ENCODE measurements around the gene TANGO2.

The TANGO2 gene

DNA sequence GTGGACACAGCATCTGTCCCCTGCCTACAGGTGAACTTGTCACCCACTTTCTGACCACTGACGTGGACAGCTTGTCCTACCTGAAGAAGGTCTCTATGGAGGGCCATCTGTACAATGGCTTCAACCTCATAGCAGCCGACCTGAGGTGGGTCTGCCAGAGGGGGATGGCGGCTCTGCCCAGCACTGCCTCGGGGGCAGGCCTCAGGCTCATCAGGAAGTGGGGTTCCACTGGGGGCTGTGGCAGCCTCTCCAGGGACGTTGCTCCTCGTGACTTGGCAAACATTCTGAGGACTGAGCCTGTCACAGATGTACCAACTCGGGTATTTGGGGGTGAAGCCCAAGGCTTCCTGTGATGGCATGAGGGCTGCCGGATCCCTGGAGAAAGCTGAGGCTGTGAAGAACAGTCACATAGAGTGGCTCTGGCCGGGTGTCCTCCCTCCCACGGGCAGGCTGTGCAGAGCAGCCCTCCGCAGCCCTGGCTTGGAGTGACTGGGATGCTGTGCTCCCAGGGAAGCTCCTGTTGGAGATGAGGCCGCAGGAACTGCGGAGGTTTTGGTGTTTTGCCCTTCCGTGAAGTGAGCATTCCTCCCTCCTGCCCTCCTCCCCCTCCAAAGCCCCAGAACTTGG, 32.6 kb downstream of the TANGO2 start:
- Histone ChIP-seq H3K4me2 (ENCODE audit: low read length, poor library complexity, severe bottlenecking) (no peak overlapping the region), H3K9me3 (ENCODE audit: control insufficient read depth, low read length) (no peaks in the 10 kb centered on the region), H4K8ac (ENCODE audit: low read length) (no peak overlapping the region), H3K36me3 (ENCODE audit: control insufficient read depth in 1 of 2, insufficient read depth in 2 of 2, low read depth in 1 of 2, low read length in 2 of 2) (peaks cover 65 to 69% of the 10 kb centered on the region in 2 experiments), H3K4me1 (ENCODE audit: control insufficient read depth, insufficient read depth, low read depth, low read length) (no peaks in the 10 kb centered on the region), H3K79me1 (replicated peaks; ENCODE audit: low read length, poor library complexity, severe bottlenecking) (peaks cover 17% of the 10 kb centered on the region), H3K4me3 (ENCODE audit: insufficient read depth in 1 of 2, low read depth in 1 of 2, low read length in 2 of 2) (no peak overlapping the region), H2AFZ (ENCODE audit: low read depth, low read length) (no peak overlapping the region), H3K14ac (ENCODE audit: low read length in 2 of 2) (no peak overlapping the region), H2BK12ac (ENCODE audit: low read length in 2 of 2) (no peak overlapping the region), H2AK5ac (ENCODE audit: low read length, severe bottlenecking) (no peak overlapping the region), H3K18ac (ENCODE audit: low read depth in 1 of 2, low read length in 2 of 2) (no peak overlapping the region), H4K91ac (ENCODE audit: low read length) (no peak overlapping the region), H3K27ac (ENCODE audit: low read length, poor library complexity, severe bottlenecking) (no peak overlapping the region), H3K4ac (ENCODE audit: low read depth in 1 of 2, low read length in 2 of 2) (no peak overlapping the region), H3K27me3 (ENCODE audit: control insufficient read depth in 1 of 2, insufficient read depth in 1 of 2, low read length in 2 of 2) (no peaks in the 10 kb centered on the region), H3K9ac (ENCODE audit: low read length) (no peak overlapping the region), H2BK5ac (ENCODE audit: low read depth, low read length, poor library complexity, severe bottlenecking) (no peak overlapping the region), H2BK120ac (ENCODE audit: low read depth, low read length) (no peak overlapping the region), H3K23ac (ENCODE audit: low read length in 2 of 2) (no peak overlapping the region), H2BK15ac (ENCODE audit: low read depth, poor library complexity, severe bottlenecking) (no peak overlapping the region)
- no peak for DNase-seq
- WGBS = 94% methylated on average over 14 of the region's 14 CpGs

DNA sequence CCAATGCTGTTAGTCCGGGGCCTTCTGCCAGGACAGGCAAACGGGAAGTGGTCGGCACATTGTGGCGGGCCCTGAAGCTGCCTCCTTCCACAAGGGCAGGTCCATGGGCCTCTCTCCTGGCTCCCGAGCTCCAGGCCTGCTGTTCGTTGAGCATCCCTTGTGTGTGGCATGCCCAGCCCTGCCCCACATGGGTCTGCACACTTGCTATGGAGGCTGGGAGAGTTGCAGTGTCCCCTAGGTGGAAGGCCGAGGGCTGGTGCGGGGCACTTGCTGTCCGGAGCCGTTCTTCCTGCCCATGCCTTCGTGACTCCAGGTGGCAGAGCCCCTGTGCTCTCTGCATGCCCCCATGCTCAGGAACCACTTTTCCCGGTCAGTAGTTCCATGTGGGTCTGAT, 33.1 kb downstream of the TANGO2 start:
- Histone ChIP-seq H4K91ac (ENCODE audit: low read length) (no peak overlapping the region), H3K4ac (ENCODE audit: low read depth in 1 of 2, low read length in 2 of 2) (no peak overlapping the region), H3K9me3 (ENCODE audit: control insufficient read depth, low read length) (no peaks in the 10 kb centered on the region), H3K18ac (ENCODE audit: low read depth in 1 of 2, low read length in 2 of 2) (no peak overlapping the region), H4K8ac (ENCODE audit: low read length) (no peak overlapping the region), H3K23ac (ENCODE audit: low read length in 2 of 2) (no peak overlapping the region), H2BK5ac (ENCODE audit: low read depth, low read length, poor library complexity, severe bottlenecking) (no peak overlapping the region), H2AFZ (ENCODE audit: low read depth, low read length) (no peak overlapping the region), H3K36me3 (ENCODE audit: control insufficient read depth in 1 of 2, insufficient read depth in 2 of 2, low read depth in 1 of 2, low read length in 2 of 2) (peaks cover 65 to 70% of the 10 kb centered on the region in 2 experiments), H3K27ac (ENCODE audit: low read length, poor library complexity, severe bottlenecking) (no peak overlapping the region), H2BK12ac (ENCODE audit: low read length in 2 of 2) (no peak overlapping the region), H3K14ac (ENCODE audit: low read length in 2 of 2) (no peak overlapping the region), H3K4me1 (ENCODE audit: control insufficient read depth, insufficient read depth, low read depth, low read length) (no peaks in the 10 kb centered on the region), H3K9ac (ENCODE audit: low read length) (no peak overlapping the region), H3K4me2 (ENCODE audit: low read length, poor library complexity, severe bottlenecking) (no peak overlapping the region), H2BK15ac (ENCODE audit: low read depth, poor library complexity, severe bottlenecking) (no peak overlapping the region), H3K27me3 (ENCODE audit: control insufficient read depth in 1 of 2, insufficient read depth in 1 of 2, low read length in 2 of 2) (no peaks in the 10 kb centered on the region), H2BK120ac (ENCODE audit: low read depth, low read length) (no peak overlapping the region), H2AK5ac (ENCODE audit: low read length, severe bottlenecking) (no peak overlapping the region), H3K79me1 (replicated peaks; ENCODE audit: low read length, poor library complexity, severe bottlenecking) (peaks cover 17% of the 10 kb centered on the region), H3K4me3 (ENCODE audit: insufficient read depth in 1 of 2, low read depth in 1 of 2, low read length in 2 of 2) (no peak overlapping the region)
- no peak for DNase-seq
- WGBS = 98% methylated on average over 12 of the region's 12 CpGs

DNA sequence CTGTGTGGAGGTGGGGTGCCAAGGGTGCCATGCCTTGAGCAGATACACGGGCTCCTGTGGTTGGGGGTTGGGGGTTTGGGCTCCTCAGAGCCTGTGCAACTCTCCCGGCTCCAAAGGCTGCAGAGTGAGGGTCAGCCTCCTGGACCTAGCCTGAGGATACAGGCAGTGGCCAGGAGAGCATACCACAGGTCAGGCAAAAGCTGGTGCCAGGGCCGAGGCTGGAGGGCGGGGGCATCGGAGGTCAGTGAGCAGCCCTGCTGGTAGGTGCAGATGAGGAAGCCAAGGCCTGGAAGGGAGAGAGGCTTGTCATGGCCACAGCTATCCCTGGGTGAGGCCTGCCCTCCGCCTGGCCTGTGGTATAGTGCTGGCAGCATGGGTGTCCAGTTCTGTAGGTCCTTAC, 33.6 kb downstream of the TANGO2 start:
- Histone ChIP-seq H3K79me1 (replicated peaks; ENCODE audit: low read length, poor library complexity, severe bottlenecking) (peaks cover 17% of the 10 kb centered on the region), H4K8ac (ENCODE audit: low read length) (no peak overlapping the region), H3K9me3 (ENCODE audit: control insufficient read depth, low read length) (no peaks in the 10 kb centered on the region), H2AFZ (ENCODE audit: low read depth, low read length) (no peak overlapping the region), H4K91ac (ENCODE audit: low read length) (no peak overlapping the region), H2BK12ac (ENCODE audit: low read length in 2 of 2) (no peak overlapping the region), H3K27me3 (ENCODE audit: control insufficient read depth in 1 of 2, insufficient read depth in 1 of 2, low read length in 2 of 2) (no peaks in the 10 kb centered on the region), H3K4me1 (ENCODE audit: control insufficient read depth, insufficient read depth, low read depth, low read length) (no peaks in the 10 kb centered on the region), H2BK15ac (ENCODE audit: low read depth, poor library complexity, severe bottlenecking) (no peak overlapping the region), H2BK5ac (ENCODE audit: low read depth, low read length, poor library complexity, severe bottlenecking) (no peak overlapping the region), H3K4ac (ENCODE audit: low read depth in 1 of 2, low read length in 2 of 2) (no peak overlapping the region), H3K23ac (ENCODE audit: low read length in 2 of 2) (no peak overlapping the region), H3K14ac (ENCODE audit: low read length in 2 of 2) (no peak overlapping the region), H3K9ac (ENCODE audit: low read length) (no peak overlapping the region), H3K27ac (ENCODE audit: low read length, poor library complexity, severe bottlenecking) (no peak overlapping the region), H3K4me3 (ENCODE audit: insufficient read depth in 1 of 2, low read depth in 1 of 2, low read length in 2 of 2) (no peak overlapping the region), H2BK120ac (ENCODE audit: low read depth, low read length) (no peak overlapping the region), H3K4me2 (ENCODE audit: low read length, poor library complexity, severe bottlenecking) (no peak overlapping the region), H3K18ac (ENCODE audit: low read depth in 1 of 2, low read length in 2 of 2) (no peak overlapping the region), H2AK5ac (ENCODE audit: low read length, severe bottlenecking) (no peak overlapping the region), H3K36me3 (ENCODE audit: control insufficient read depth in 1 of 2, insufficient read depth in 2 of 2, low read depth in 1 of 2, low read length in 2 of 2) (peaks cover 65 to 73% of the 10 kb centered on the region in 2 experiments)
- DNase-seq = no peak
- 96% methylated on average over 6 of the region's 6 CpGs for WGBS

DNA sequence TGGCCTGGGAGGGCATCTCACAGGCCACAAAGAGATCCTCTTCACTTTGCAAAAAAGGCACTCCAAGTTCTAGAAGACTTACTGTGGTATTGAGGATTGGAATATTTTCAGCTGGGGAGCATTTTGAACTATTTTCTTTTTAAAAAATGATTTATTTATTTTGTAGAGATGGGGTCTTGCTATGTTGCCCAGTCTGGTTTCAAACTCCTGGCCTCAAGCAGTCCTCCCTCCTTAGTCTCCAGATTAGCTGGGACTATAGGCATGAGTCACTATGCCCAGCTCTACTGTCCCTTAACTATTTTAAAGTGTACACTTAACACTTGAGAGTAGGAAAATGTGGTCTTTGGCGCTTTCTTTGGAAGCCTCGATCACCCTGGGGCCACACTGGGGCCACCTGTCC, 34.2 kb downstream of the TANGO2 start:
- no peak overlapping the region for H3K4me3 ChIP-seq (ENCODE audit: insufficient read depth in 1 of 2, low read depth in 1 of 2, low read length in 2 of 2)
- H3K36me3 ChIP-seq (ENCODE audit: control insufficient read depth in 1 of 2, insufficient read depth in 2 of 2, low read depth in 1 of 2, low read length in 2 of 2) = peaks cover 65 to 73% of the 10 kb centered on the region in 2 experiments
- no peaks in the 10 kb centered on the region for H3K27me3 ChIP-seq (ENCODE audit: control insufficient read depth in 1 of 2, insufficient read depth in 1 of 2, low read length in 2 of 2)
- H2AK5ac ChIP-seq (ENCODE audit: low read length, severe bottlenecking) = no peak overlapping the region
- H2BK12ac ChIP-seq (ENCODE audit: low read length in 2 of 2) = no peak overlapping the region
- H2BK120ac ChIP-seq (ENCODE audit: low read depth, low read length) = no peak overlapping the region
- H3K79me1 ChIP-seq (replicated peaks; ENCODE audit: low read length, poor library complexity, severe bottlenecking) = peaks cover 14% of the 10 kb centered on the region
- no peaks in the 10 kb centered on the region for H3K4me1 ChIP-seq (ENCODE audit: control insufficient read depth, insufficient read depth, low read depth, low read length)
- no peak overlapping the region for H3K4ac ChIP-seq (ENCODE audit: low read depth in 1 of 2, low read length in 2 of 2)
- no peaks in the 10 kb centered on the region for H3K9me3 ChIP-seq (ENCODE audit: control insufficient read depth, low read length)
- H2AFZ ChIP-seq (ENCODE audit: low read depth, low read length) = no peak overlapping the region
- no peak overlapping the region for H3K27ac ChIP-seq (ENCODE audit: low read length, poor library complexity, severe bottlenecking)
- H3K14ac ChIP-seq (ENCODE audit: low read length in 2 of 2) = no peak overlapping the region
- no peak overlapping the region for H2BK5ac ChIP-seq (ENCODE audit: low read depth, low read length, poor library complexity, severe bottlenecking)
- no peak overlapping the region for H4K91ac ChIP-seq (ENCODE audit: low read length)
- no peak for DNase-seq
- H3K23ac ChIP-seq (ENCODE audit: low read length in 2 of 2) = no peak overlapping the region
- no peak overlapping the region for H3K4me2 ChIP-seq (ENCODE audit: low read length, poor library complexity, severe bottlenecking)
- WGBS = 100% methylated on average over 2 of the region's 2 CpGs
- no peak overlapping the region for H2BK15ac ChIP-seq (ENCODE audit: low read depth, poor library complexity, severe bottlenecking)
- H4K8ac ChIP-seq (ENCODE audit: low read length) = no peak overlapping the region
- no peak overlapping the region for H3K18ac ChIP-seq (ENCODE audit: low read depth in 1 of 2, low read length in 2 of 2)
- H3K9ac ChIP-seq (ENCODE audit: low read length) = no peak overlapping the region

Measured in mesenchymal stem cell (in vitro differentiated cells and primary cell).